Heart left ventricle (tissue), 13 donors: Measurements from ENCODE around the gene SLC22A8.

ENCODE experiments used
- CTCF ChIP-seq, 12 donors: fragments of 200-600 bp; sonication (generic) in 4 of 12; IDR thresholded peaks; one replicate each; pipeline versions ENCODE4 v1.5.0 to v1.8.0; 2018 to 2022; ENCODE audit warnings: antibody characterized with exemption in 12 of 12, mild to moderate bottlenecking in 5 of 12
- POLR2A ChIP-seq, 2 donors: fragments of 450-650 bp; IDR thresholded peaks; one replicate each; pipeline ENCODE4 v1.6.1; 2017; ENCODE audit warnings: antibody characterized with exemption in 2 of 2, mild to moderate bottlenecking in 2 of 2, moderate library complexity in 2 of 2
- donor health status: ischemic (EF 13 %, LVEDD 7.1; RV severe dilation, severe dysfunction).
- donor health status: DM: no; HTN: yes; CAD: no.
- donor health status: DM: no; HTN: no; CAD: no.
- donor health status: ischemic (EF 25% LVEDD 6.9; RV normal size, moderate dysfunction).
- donor health status: ischemic (EF 25% LVEDD 5.7; RV mildly dilated, moderate dysfunction).
- donor health status: ischemic (EF 35%, LVEDD 5.7; RV mildly dilated, moderate dysfunction).
- donor health status: nonischemic (EF 11% LVEDD 7.7; RV severe dilation, severe dysfunction).
- donor health status: DM: yes; HTN: yes; CAD: no.
- donor health status: PGD.
- donor health status: ischemic (EF 29% LVEDD 5.4; RV normal size, mild dysfunction).
- donor health status: nonischemic (EF 23%, LVEDD 6.1; RV moderate dilation, normal function).

GRCh38 chr11:63017306-63017974 lies 1.8 kb upstream of the SLC22A8 start:
- TF ChIP-seq CTCF (IDR thresholded peaks at IDR 0.05) (no peak), POLR2A (IDR thresholded peaks at IDR 0.05) (no peak)
